ENCODE results near the gene IL17D.

- TF ChIP-seq, protein P1, sequence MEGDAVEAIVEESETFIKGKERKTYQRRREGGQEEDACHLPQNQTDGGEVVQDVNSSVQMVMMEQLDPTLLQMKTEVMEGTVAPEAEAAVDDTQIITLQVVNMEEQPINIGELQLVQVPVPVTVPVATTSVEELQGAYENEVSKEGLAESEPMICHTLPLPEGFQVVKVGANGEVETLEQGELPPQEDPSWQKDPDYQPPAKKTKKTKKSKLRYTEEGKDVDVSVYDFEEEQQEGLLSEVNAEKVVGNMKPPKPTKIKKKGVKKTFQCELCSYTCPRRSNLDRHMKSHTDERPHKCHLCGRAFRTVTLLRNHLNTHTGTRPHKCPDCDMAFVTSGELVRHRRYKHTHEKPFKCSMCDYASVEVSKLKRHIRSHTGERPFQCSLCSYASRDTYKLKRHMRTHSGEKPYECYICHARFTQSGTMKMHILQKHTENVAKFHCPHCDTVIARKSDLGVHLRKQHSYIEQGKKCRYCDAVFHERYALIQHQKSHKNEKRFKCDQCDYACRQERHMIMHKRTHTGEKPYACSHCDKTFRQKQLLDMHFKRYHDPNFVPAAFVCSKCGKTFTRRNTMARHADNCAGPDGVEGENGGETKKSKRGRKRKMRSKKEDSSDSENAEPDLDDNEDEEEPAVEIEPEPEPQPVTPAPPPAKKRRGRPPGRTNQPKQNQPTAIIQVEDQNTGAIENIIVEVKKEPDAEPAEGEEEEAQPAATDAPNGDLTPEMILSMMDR (IDR thresholded peaks at IDR 0.05): no peak
- TF ChIP-seq EP300 (IDR thresholded peaks at IDR 0.05): no peak
Measured at GRCh38 chr13:20679879-20680278, 23.6 kb upstream of the IL17D start.
